HCT116 (cell line): ENCODE results near the gene DPP6. TPM values are rescaled to one million over a fixed set of nuclear protein-coding genes. Genes with fewer than 3 reads are reported as not detected.

Source experiments
- ATAC-seq: fragments of 200-7000 bp; cut with Tn5 transposase; 2 replicates; pipeline ENCODE4 v1.9.1; 2020; ENCODE audit warnings: mild to moderate bottlenecking, moderate library complexity
- BruUV-seq: library from RNA; stranded (reverse); fragments of 400-500 nt; replicated peaks from 2 replicates; lab custom pipeline; 2021; lab: Mats Ljungman, UMichigan
- CTCF ChIA-PET: fragments of 300-600 bp; sonication (Branson Sonifier 250); formaldehyde crosslinking; loops from one replicate; lab custom pipeline; 2021; ENCODE audit warnings: antibody characterized with exemption; lab: Charles Lee
- POLR2A ChIA-PET: fragments of 300-600, 350-600 bp; sonication (Branson Sonifier 250); formaldehyde crosslinking; loops from one replicate; lab custom pipeline; 2021; ENCODE audit warnings: antibody characterized with exemption; lab: Charles Lee
- RAD21 ChIA-PET, 2 experiments: fragments of 300-600 bp; sonication (Branson Sonifier 250); formaldehyde crosslinking; loops; one replicate each; lab custom pipeline; 2023; ENCODE audit warnings: low total read pairs in 2 of 2; ENCODE audit not compliant: uncharacterized antibody in 2 of 2, unreplicated experiment in 2 of 2, low non-redundant PET in 1 of 2; lab: Charles Lee
- DNase-seq: peaks from one replicate; pipeline ENCODE4 v3.0.0-alpha.2; 2010; ENCODE audit warnings: low read depth, low spot score
- H2AFZ ChIP-seq: fragments of 200-600 bp; shearing (Covaris generic), sonication (generic); 2 replicates; pipeline ENCODE4 v1.6.1; 2017; ENCODE audit warnings: low read depth, mixed run types, mixed read lengths, antibody characterized with exemption, low read length; ENCODE audit not compliant: poor library complexity, severe bottlenecking
- H3K27ac ChIP-seq: 2 replicates; pipeline ENCODE4 v1.5.1; 2012; ENCODE audit warnings: low read depth, low read length
- H3K27me3 ChIP-seq: fragments of 200-600 bp; sonication (generic); 2 replicates; pipeline ENCODE4 v1.6.1; 2016; ENCODE audit warnings: mixed run types, low read length, mixed read lengths; ENCODE audit not compliant: insufficient read depth
- H3K36me3 ChIP-seq, 2 experiments: fragments of 200-500 bp in 1 of 2; fragments of 200-600 bp in 1 of 2; sonication (Bioruptor generic) in 1 of 2; sonication (generic) in 1 of 2; 2 replicates each; pipeline versions ENCODE4 v1.5.1 to v1.6.1; 2014 to 2016; ENCODE audit warnings: low read length in 2 of 2, inconsistent platforms in 1 of 2, mixed read lengths in 1 of 2, mixed run types in 1 of 2; ENCODE audit not compliant: insufficient read depth in 2 of 2, control insufficient read depth in 1 of 2
- H3K4me1 ChIP-seq, 2 experiments: fragments of 200-600 bp in 1 of 2; sonication (generic) in 1 of 2; 2 replicates each; pipeline versions ENCODE4 v1.5.1 to v1.6.1; 2012 to 2017; ENCODE audit warnings: low read length in 2 of 2, inconsistent platforms in 1 of 2, mild to moderate bottlenecking in 1 of 2, mixed read lengths in 1 of 2, mixed run types in 1 of 2, moderate library complexity in 1 of 2; ENCODE audit not compliant: insufficient read depth in 2 of 2, control insufficient read depth in 1 of 2
- H3K4me2 ChIP-seq: fragments of 200-600 bp; sonication (generic); 2 replicates; pipeline ENCODE4 v1.6.1; 2017; ENCODE audit warnings: mixed run types, low read length, mixed read lengths
- H3K4me3 ChIP-seq, 2 experiments: fragments of 200-600 bp in 1 of 2; sonication (generic) in 1 of 2; replicated peaks in 1 of 2; 2 replicates each; pipeline ENCODE4 v1.5.1; 2011 to 2016; ENCODE audit warnings: low read length in 2 of 2, control low read depth in 1 of 2, low read depth in 1 of 2, mild to moderate bottlenecking in 1 of 2, mixed read lengths in 1 of 2, mixed run types in 1 of 2
- H3K79me2 ChIP-seq: fragments of 200-600 bp; sonication (generic); 2 replicates; pipeline ENCODE4 v1.6.1; 2017; ENCODE audit warnings: mild to moderate bottlenecking, mixed run types, low read length, moderate library complexity, mixed read lengths; ENCODE audit not compliant: insufficient read depth
- H3K9ac ChIP-seq: fragments of 200-600 bp; sonication (generic); 2 replicates; pipeline ENCODE4 v1.6.1; 2016; ENCODE audit warnings: low read length, mixed read lengths
- H3K9me2 ChIP-seq: fragments of 200-600 bp; sonication (generic), shearing (Covaris generic); 2 replicates; pipeline ENCODE4 v1.6.1; 2017; ENCODE audit warnings: mixed run types, mild to moderate bottlenecking, moderate library complexity; ENCODE audit not compliant: insufficient read depth
- H3K9me3 ChIP-seq, 2 experiments: fragments of 200-500 bp in 1 of 2; fragments of 200-600 bp in 1 of 2; sonication (Bioruptor generic) in 1 of 2; sonication (generic) in 1 of 2; 2 replicates each; pipeline ENCODE4 v1.6.1; 2014 to 2017; ENCODE audit warnings: low read length in 2 of 2, mixed read lengths in 2 of 2, inconsistent platforms in 1 of 2, low read depth in 1 of 2, mild to moderate bottlenecking in 1 of 2, mixed run types in 1 of 2, moderate library complexity in 1 of 2; ENCODE audit not compliant: control insufficient read depth in 1 of 2, insufficient read depth in 1 of 2
- H4K20me1 ChIP-seq: fragments of 200-600 bp; sonication (generic), shearing (Covaris generic); 2 replicates; pipeline ENCODE4 v1.6.1; 2017; ENCODE audit warnings: mixed run types, mild to moderate bottlenecking, moderate library complexity; ENCODE audit not compliant: insufficient read depth
- EGR1 ChIP-seq: IDR thresholded peaks from 2 replicates; pipeline ENCODE4 v1.6.1; 2012; ENCODE audit warnings: low read depth
- ELF1 ChIP-seq: IDR thresholded peaks from 2 replicates; pipeline ENCODE4 v1.6.1; 2012; ENCODE audit warnings: low read depth, borderline replicate concordance
- EZH2 ChIP-seq: fragments of 200-600 bp; sonication (generic); IDR thresholded peaks from 2 replicates; pipeline ENCODE4 v1.6.1; 2017; ENCODE audit warnings: antibody characterized with exemption, mixed run types
- FOSL1 ChIP-seq: IDR thresholded peaks from 2 replicates; pipeline ENCODE4 v1.6.1; 2012; ENCODE audit warnings: low read depth
- POLR2A ChIP-seq: IDR thresholded peaks from 2 replicates; pipeline ENCODE4 v1.7.0; 2011; ENCODE audit warnings: borderline replicate concordance; ENCODE audit not compliant: insufficient read depth, insufficient read length; ENCODE audit errors: extremely low read depth
- POLR2AphosphoS5 ChIP-seq: IDR thresholded peaks from 2 replicates; pipeline ENCODE4 v1.6.1; 2011; ENCODE audit warnings: mild to moderate bottlenecking, low read depth, low read length, moderate library complexity
- RAD21 ChIP-seq: IDR thresholded peaks from 2 replicates; pipeline ENCODE4 v1.6.1; 2012; ENCODE audit warnings: low read depth, mild to moderate bottlenecking
- SIN3A ChIP-seq: IDR thresholded peaks from 2 replicates; pipeline ENCODE4 v1.6.1; 2012; ENCODE audit warnings: low read depth
- SP1 ChIP-seq: IDR thresholded peaks from 2 replicates; pipeline ENCODE4 v1.6.1; 2012; ENCODE audit warnings: low read depth
- YY1 ChIP-seq: IDR thresholded peaks from 2 replicates; pipeline ENCODE4 v1.6.1; 2011; ENCODE audit warnings: low read length, low read depth, moderate library complexity, mild to moderate bottlenecking; ENCODE audit not compliant: insufficient replicate concordance; ENCODE audit errors: extremely low read depth
- ZNF274 ChIP-seq: fragments of 200-500 bp; sonication (Bioruptor generic); IDR thresholded peaks from 2 replicates; pipeline ENCODE4 v1.6.1; 2014; ENCODE audit warnings: mild to moderate bottlenecking, low read depth, low read length, inconsistent platforms
- intact Hi-C: fragments of 100-400 bp; cut with micrococcal nuclease; formaldehyde crosslinking; loops from 2 replicates; pipeline ENCODE4 v1.10.0; 2022
- total RNA-seq: library from RNA; stranded (reverse); gene quantifications from one replicate; pipeline ENCODE4 v1.2.1, GENCODE V29; 2021; ENCODE audit not compliant: unreplicated experiment
- TF ChIP-seq, protein P1 (sequence below): IDR thresholded peaks from 2 replicates; pipeline ENCODE4 v1.6.1; 2012; ENCODE audit warnings: low read depth

The DPP6 gene
- total RNA-seq, 1 experiment from 2014 or later: not detected

DNA sequence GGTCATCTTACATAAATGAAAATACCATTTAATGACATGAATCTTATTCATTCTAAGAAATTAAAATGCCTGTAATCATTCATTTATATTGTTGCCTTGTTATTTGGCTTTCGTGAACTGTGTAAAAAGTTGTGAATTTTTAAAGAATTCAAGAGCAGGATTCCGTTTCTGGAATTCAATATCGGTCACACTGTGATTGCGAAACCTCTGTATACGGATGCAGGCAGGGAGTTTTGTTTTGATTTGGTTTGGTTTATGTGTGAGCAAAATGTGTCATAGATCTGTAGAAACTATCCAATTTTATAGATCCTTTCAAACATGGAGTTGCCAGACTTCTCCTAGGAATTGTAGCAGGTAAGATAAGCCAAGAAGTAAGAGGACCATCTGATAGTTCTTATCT, 441.4 kb downstream of the DPP6 start (continued):
- no peak for TF ChIP-seq ELF1

DNA sequence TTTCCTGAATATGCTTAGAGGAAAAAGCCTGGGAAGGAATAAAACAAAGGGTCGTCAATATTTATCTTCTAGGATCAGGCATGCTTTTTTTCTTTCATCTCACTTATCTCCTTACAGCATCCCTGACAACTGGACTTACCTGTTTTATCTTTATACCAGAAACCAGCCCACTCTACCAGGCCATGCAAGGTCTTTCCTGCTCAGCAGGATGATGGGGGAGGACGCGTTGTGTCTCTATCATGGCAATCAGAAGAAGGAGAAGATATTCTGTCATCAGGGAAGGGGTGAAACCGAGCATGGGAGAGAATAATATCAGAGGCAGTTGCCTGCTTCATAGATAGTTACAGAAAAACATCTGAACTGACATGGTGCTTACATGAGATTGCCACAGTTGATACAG, 445.6 kb downstream of the DPP6 start:
- no peaks in the 10 kb centered on the region for H4K20me1 ChIP-seq
- no TSS peak for BruUV-seq
- H3K9me2 ChIP-seq: no peaks in the 10 kb centered on the region
- H3K36me3 ChIP-seq: no peaks in the 10 kb centered on the region
- no peak overlapping the region for H3K9ac ChIP-seq
- no peak for DNase-seq
- CTCF ChIA-PET: no interaction called here
- H3K27ac ChIP-seq: no peak overlapping the region
- RAD21 ChIA-PET: no interaction called here
- H3K4me2 ChIP-seq: no peak overlapping the region
- H3K9me3 ChIP-seq: peaks cover 0 to 6% of the 10 kb centered on the region in 2 experiments; a peak in 2 of 4 replicates
- POLR2A ChIA-PET: no interaction called here
- no peak for ATAC-seq
- no peak overlapping the region for H2AFZ ChIP-seq
- intact Hi-C loops: no loop called here
- H3K4me1 ChIP-seq: no peaks in the 10 kb centered on the region
- no peak for TF ChIP-seq FOSL1
- no peak for TF ChIP-seq YY1
- TF ChIP-seq SIN3A: no peak
- TF ChIP-seq SP1: no peak
- no peak for TF ChIP-seq POLR2AphosphoS5
- no peak for TF ChIP-seq ZNF274
- TF ChIP-seq, protein P1, sequence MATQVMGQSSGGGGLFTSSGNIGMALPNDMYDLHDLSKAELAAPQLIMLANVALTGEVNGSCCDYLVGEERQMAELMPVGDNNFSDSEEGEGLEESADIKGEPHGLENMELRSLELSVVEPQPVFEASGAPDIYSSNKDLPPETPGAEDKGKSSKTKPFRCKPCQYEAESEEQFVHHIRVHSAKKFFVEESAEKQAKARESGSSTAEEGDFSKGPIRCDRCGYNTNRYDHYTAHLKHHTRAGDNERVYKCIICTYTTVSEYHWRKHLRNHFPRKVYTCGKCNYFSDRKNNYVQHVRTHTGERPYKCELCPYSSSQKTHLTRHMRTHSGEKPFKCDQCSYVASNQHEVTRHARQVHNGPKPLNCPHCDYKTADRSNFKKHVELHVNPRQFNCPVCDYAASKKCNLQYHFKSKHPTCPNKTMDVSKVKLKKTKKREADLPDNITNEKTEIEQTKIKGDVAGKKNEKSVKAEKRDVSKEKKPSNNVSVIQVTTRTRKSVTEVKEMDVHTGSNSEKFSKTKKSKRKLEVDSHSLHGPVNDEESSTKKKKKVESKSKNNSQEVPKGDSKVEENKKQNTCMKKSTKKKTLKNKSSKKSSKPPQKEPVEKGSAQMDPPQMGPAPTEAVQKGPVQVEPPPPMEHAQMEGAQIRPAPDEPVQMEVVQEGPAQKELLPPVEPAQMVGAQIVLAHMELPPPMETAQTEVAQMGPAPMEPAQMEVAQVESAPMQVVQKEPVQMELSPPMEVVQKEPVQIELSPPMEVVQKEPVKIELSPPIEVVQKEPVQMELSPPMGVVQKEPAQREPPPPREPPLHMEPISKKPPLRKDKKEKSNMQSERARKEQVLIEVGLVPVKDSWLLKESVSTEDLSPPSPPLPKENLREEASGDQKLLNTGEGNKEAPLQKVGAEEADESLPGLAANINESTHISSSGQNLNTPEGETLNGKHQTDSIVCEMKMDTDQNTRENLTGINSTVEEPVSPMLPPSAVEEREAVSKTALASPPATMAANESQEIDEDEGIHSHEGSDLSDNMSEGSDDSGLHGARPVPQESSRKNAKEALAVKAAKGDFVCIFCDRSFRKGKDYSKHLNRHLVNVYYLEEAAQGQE: no peak
- TF ChIP-seq RAD21: no peak
- no peak for TF ChIP-seq EZH2
- TF ChIP-seq EGR1: no peak
- no peak for TF ChIP-seq POLR2A
- TF ChIP-seq ELF1: no peak
- H3K4me3 ChIP-seq: no peak overlapping the region
- H3K27me3 ChIP-seq: no peaks in the 10 kb centered on the region
- H3K79me2 ChIP-seq: no peaks in the 10 kb centered on the region
